WTC11 (cell line): ENCODE results near the gene KCTD21. TPM values are rescaled to one million over a fixed set of nuclear protein-coding genes. Genes with fewer than 3 reads are reported as not detected.

Source experiments
- ATAC-seq: fragments of 200-7000 bp; cut with Tn5 transposase; 2 replicates; pipeline ENCODE4 v1.10.0; 2021; ENCODE audit warnings: mild to moderate bottlenecking, moderate library complexity
- CTCF ChIA-PET: fragments of 300-600 bp; sonication (Branson Sonifier 250); formaldehyde crosslinking; loops from one replicate; lab custom pipeline; 2021; ENCODE audit warnings: antibody characterized with exemption; lab: Charles Lee
- POLR2A ChIA-PET: fragments of 350-600 bp; sonication (Branson Sonifier 250); formaldehyde crosslinking; loops from one replicate; lab custom pipeline; 2021; ENCODE audit warnings: antibody characterized with exemption; lab: Charles Lee
- DNase-seq: peaks from one replicate; pipeline ENCODE4 v3.0.0; 2021; ENCODE audit warnings: low spot score
- H3K27ac Mint-ChIP-seq: 2 replicates; pipeline ENCODE4 v1.8.0; 2021; ENCODE audit warnings: mixed read lengths
- H3K27me3 Mint-ChIP-seq: 2 replicates; pipeline ENCODE4 v1.8.0; 2021; ENCODE audit warnings: low read depth, mild to moderate bottlenecking, moderate library complexity, mixed read lengths
- H3K36me3 Mint-ChIP-seq: 2 replicates; pipeline ENCODE4 v1.8.0; 2021; ENCODE audit warnings: mixed read lengths
- H3K4me1 Mint-ChIP-seq: 2 replicates; pipeline ENCODE4 v1.8.0; 2022; ENCODE audit warnings: mixed read lengths
- H3K4me3 Mint-ChIP-seq: 2 replicates; pipeline ENCODE4 v1.8.0; 2021; ENCODE audit warnings: mild to moderate bottlenecking, moderate library complexity, mixed read lengths
- H3K9me3 Mint-ChIP-seq: 2 replicates; pipeline ENCODE4 v1.8.0; 2021; ENCODE audit warnings: mixed read lengths
- CREB1 ChIP-seq: sonication (generic); formaldehyde crosslinking; IDR thresholded peaks from 2 replicates; pipeline ENCODE4 v1.8.0; 2023; ENCODE audit warnings: mild to moderate bottlenecking, missing genetic modification reagents
- ELF4 ChIP-seq: sonication (generic); formaldehyde crosslinking; IDR thresholded peaks from 2 replicates; pipeline ENCODE4 v1.8.1; 2022; ENCODE audit warnings: low read depth, mild to moderate bottlenecking, moderate library complexity, missing genetic modification reagents
- ESRRA ChIP-seq: sonication (generic); formaldehyde crosslinking; IDR thresholded peaks from 2 replicates; pipeline ENCODE4 v1.8.1; 2022; ENCODE audit warnings: mild to moderate bottlenecking, missing genetic modification reagents, borderline replicate concordance
- FOXJ3 ChIP-seq: sonication (generic); formaldehyde crosslinking; IDR thresholded peaks from 2 replicates; pipeline ENCODE4 v1.9.0; 2021; ENCODE audit warnings: missing genetic modification reagents, mild to moderate bottlenecking, borderline replicate concordance
- GABPB1 ChIP-seq: sonication (generic); formaldehyde crosslinking; IDR thresholded peaks from 2 replicates; pipeline ENCODE4 v1.8.1; 2023; ENCODE audit warnings: mild to moderate bottlenecking, missing genetic modification reagents
- GRHL2 ChIP-seq: fragments of 250-450 bp; sonication (Bioruptor Pico); IDR thresholded peaks from 2 replicates; pipeline ENCODE4 v1.8.0; 2022; ENCODE audit warnings: mild to moderate bottlenecking, moderate library complexity; ENCODE audit not compliant: insufficient replicate concordance, severe bottlenecking
- HMGA2 ChIP-seq: fragments of 250-450 bp; sonication (Bioruptor Pico); IDR thresholded peaks from 2 replicates; pipeline ENCODE4 v1.4.0; 2021; ENCODE audit warnings: mild to moderate bottlenecking, moderate library complexity
- JAZF1 ChIP-seq: fragments of 250-450 bp; sonication (Bioruptor Pico); IDR thresholded peaks from 2 replicates; pipeline ENCODE4 v1.9.0; 2021; ENCODE audit warnings: moderate library complexity, mild to moderate bottlenecking, inconsistent platforms
- MYBL2 ChIP-seq: sonication (generic); formaldehyde crosslinking; IDR thresholded peaks from 2 replicates; pipeline ENCODE4 v1.8.1; 2023; ENCODE audit warnings: mild to moderate bottlenecking, moderate library complexity, missing genetic modification reagents
- NFE2L1 ChIP-seq: sonication (generic); formaldehyde crosslinking; IDR thresholded peaks from 2 replicates; pipeline ENCODE4 v1.8.1; 2023; ENCODE audit warnings: missing genetic modification reagents
- NFYB ChIP-seq: sonication (generic); formaldehyde crosslinking; conservative IDR thresholded peaks from 2 replicates; pipeline ENCODE4 v1.8.0; 2022; ENCODE audit warnings: low read depth, missing genetic modification reagents
- OVOL2 ChIP-seq: fragments of 250-450 bp; sonication (Bioruptor Pico); IDR thresholded peaks from 2 replicates; pipeline ENCODE4 v1.9.0; 2021; ENCODE audit warnings: mild to moderate bottlenecking, borderline replicate concordance
- SMAD3 ChIP-seq: sonication (generic); formaldehyde crosslinking; IDR thresholded peaks from 2 replicates; pipeline ENCODE4 v1.8.0; 2022; ENCODE audit warnings: missing genetic modification reagents, mild to moderate bottlenecking, borderline replicate concordance
- SMAD4 ChIP-seq: sonication (generic); formaldehyde crosslinking; IDR thresholded peaks from 2 replicates; pipeline ENCODE4 v1.8.0; 2022; ENCODE audit warnings: mild to moderate bottlenecking, missing genetic modification reagents
- ZNF317 ChIP-seq: sonication (generic); formaldehyde crosslinking; IDR thresholded peaks from 2 replicates; pipeline ENCODE4 v1.8.1; 2023; ENCODE audit warnings: low read depth, mild to moderate bottlenecking, moderate library complexity, missing genetic modification reagents, borderline replicate concordance
- ZNF396 ChIP-seq: fragments of 250-450 bp; sonication (Bioruptor Pico); IDR thresholded peaks from 2 replicates; pipeline ENCODE4 v1.8.0; 2021; ENCODE audit warnings: mild to moderate bottlenecking, moderate library complexity, borderline replicate concordance
- total RNA-seq: library from RNA; stranded (reverse); gene quantifications from 3 replicates; pipeline ENCODE4 v1.2.3, GENCODE V29; 2021
- TF ChIP-seq, protein P1 (sequence below): sonication (generic); formaldehyde crosslinking; IDR thresholded peaks from 2 replicates; pipeline ENCODE4 v1.8.1; 2023; ENCODE audit warnings: mild to moderate bottlenecking, missing genetic modification reagents, moderate library complexity
- TF ChIP-seq, protein P2 (sequence below): sonication (generic); formaldehyde crosslinking; IDR thresholded peaks from 2 replicates; pipeline ENCODE4 v1.8.1; 2023; ENCODE audit warnings: mild to moderate bottlenecking, missing genetic modification reagents, moderate library complexity
- TF ChIP-seq, protein P3 (sequence below): fragments of 250-450 bp; sonication (Bioruptor Pico); IDR thresholded peaks from 2 replicates; pipeline ENCODE4 v1.8.0; 2021; ENCODE audit warnings: mild to moderate bottlenecking
- TF ChIP-seq, protein P4 (sequence below): sonication (generic); formaldehyde crosslinking; IDR thresholded peaks from 2 replicates; pipeline ENCODE4 v1.8.1; 2023; ENCODE audit warnings: mild to moderate bottlenecking, missing genetic modification reagents, borderline replicate concordance
- TF ChIP-seq, protein P5 (sequence below): fragments of 250-450 bp; sonication (Bioruptor Pico); IDR thresholded peaks from 2 replicates; pipeline ENCODE4 v1.9.0; 2021; ENCODE audit warnings: mild to moderate bottlenecking, borderline replicate concordance
- TF ChIP-seq, protein P6 (sequence below): fragments of 250-450 bp; sonication (Bioruptor Pico); IDR thresholded peaks from 2 replicates; pipeline ENCODE4 v1.9.0; 2021; ENCODE audit warnings: mild to moderate bottlenecking

KCTD21 gene
- total RNA-seq, 1 experiment from 2014 or later: 2.8 TPM

DNA sequence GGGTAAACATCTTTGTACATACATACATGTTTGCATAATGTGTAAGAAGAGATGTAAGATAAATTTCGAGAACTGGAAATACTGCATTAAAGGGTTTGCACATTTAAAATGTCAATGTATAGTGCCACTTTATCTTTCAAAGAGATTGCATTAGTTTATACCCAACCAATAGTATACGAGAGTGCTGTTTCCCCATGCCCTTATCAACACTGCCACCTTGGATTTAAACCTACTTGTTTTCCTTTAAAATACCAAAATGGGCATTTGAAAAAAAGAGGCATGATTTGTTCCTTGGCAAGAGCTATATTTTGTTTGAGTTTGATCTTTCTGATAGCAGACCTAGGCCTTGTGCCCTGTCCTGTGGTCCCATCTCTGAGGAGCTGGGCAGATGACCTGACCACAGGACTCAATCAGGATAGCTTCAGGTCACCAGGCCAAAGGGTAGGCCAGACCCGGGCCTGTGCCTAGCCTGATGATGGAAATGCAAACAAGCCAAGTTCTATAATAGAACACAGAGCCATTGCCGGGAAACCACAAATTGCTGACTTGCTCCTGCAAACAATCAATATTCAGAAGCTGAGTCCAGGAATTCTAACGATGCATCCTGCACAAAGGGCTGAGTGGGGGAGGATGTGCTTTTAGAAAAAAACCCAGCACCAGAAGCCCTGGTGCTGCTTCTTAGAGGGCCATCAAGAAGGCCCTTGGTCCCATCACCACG lies 32.1 kb downstream of the KCTD21 start:
- Mint-ChIP-seq H3K36me3 (no peaks in the 10 kb centered on the region), H3K4me1 (no peaks in the 10 kb centered on the region), H3K9me3 (no peaks in the 10 kb centered on the region), H3K27me3 (no peaks in the 10 kb centered on the region), H3K27ac (no peak overlapping the region), H3K4me3 (no peak overlapping the region)
- CTCF ChIA-PET: no interaction called here
- TF ChIP-seq ZNF396 (CRISPR knock-in tag) (no peak), GRHL2 (CRISPR knock-in tag) (no peak), JAZF1 (CRISPR knock-in tag) (no peak), SMAD4 (CRISPR knock-in tag) (no peak), FOXJ3 (no peak), ESRRA (CRISPR knock-in tag) (no peak), ELF4 (no peak), GABPB1 (CRISPR knock-in tag) (peak; percentile 58)
- TF ChIP-seq, protein P1, sequence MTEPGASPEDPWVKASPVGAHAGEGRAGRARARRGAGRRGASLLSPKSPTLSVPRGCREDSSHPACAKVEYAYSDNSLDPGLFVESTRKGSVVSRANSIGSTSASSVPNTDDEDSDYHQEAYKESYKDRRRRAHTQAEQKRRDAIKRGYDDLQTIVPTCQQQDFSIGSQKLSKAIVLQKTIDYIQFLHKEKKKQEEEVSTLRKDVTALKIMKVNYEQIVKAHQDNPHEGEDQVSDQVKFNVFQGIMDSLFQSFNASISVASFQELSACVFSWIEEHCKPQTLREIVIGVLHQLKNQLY: no peak
- no peak for ATAC-seq
- DNase-seq: no peak
- POLR2A ChIA-PET: no interaction called here

DNA sequence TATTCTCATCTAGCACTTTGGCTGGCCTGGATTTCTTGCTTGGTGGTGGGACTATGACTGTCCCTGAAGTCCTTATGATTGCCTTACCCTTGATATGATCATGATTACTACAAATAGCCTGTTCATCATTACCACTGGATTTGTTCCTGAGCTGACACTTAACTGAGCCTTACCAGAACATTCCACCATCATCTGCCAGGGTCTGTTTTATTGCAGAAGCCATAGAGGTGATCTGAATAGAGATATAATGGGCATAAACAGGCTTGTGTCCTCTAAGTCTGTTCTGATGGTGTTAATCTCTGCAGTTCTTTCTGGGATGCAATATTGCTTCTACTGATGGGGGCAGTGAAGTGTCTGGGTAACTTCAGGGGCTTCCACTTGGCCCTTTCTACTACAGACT lies 36.6 kb downstream of the KCTD21 start:
- Mint-ChIP-seq H3K9me3 (no peaks in the 10 kb centered on the region), H3K4me1 (peaks cover 8% of the 10 kb centered on the region), H3K27me3 (no peaks in the 10 kb centered on the region), H3K36me3 (no peaks in the 10 kb centered on the region), H3K4me3 (no peak overlapping the region), H3K27ac (no peak overlapping the region)
- CTCF ChIA-PET: no interaction called here
- no peak for ATAC-seq
- POLR2A ChIA-PET: no interaction called here
- DNase-seq: no peak
- TF ChIP-seq SMAD4 (CRISPR knock-in tag): no peak
- TF ChIP-seq CREB1: no peak
- no peak for TF ChIP-seq HMGA2
- no peak for TF ChIP-seq OVOL2 (CRISPR knock-in tag)
- no peak for TF ChIP-seq SMAD3 (CRISPR knock-in tag)
- TF ChIP-seq, protein P2, sequence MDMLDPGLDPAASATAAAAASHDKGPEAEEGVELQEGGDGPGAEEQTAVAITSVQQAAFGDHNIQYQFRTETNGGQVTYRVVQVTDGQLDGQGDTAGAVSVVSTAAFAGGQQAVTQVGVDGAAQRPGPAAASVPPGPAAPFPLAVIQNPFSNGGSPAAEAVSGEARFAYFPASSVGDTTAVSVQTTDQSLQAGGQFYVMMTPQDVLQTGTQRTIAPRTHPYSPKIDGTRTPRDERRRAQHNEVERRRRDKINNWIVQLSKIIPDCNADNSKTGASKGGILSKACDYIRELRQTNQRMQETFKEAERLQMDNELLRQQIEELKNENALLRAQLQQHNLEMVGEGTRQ (CRISPR knock-in tag): no peak
- TF ChIP-seq, protein P3, sequence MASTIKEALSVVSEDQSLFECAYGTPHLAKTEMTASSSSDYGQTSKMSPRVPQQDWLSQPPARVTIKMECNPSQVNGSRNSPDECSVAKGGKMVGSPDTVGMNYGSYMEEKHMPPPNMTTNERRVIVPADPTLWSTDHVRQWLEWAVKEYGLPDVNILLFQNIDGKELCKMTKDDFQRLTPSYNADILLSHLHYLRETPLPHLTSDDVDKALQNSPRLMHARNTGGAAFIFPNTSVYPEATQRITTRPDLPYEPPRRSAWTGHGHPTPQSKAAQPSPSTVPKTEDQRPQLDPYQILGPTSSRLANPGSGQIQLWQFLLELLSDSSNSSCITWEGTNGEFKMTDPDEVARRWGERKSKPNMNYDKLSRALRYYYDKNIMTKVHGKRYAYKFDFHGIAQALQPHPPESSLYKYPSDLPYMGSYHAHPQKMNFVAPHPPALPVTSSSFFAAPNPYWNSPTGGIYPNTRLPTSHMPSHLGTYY (CRISPR knock-in tag): no peak
- no peak for TF ChIP-seq NFE2L1 (CRISPR knock-in tag)
- TF ChIP-seq MYBL2: no peak
- TF ChIP-seq NFYB (CRISPR knock-in tag): no peak
- no peak for TF ChIP-seq ESRRA (CRISPR knock-in tag)
- TF ChIP-seq, protein P4, sequence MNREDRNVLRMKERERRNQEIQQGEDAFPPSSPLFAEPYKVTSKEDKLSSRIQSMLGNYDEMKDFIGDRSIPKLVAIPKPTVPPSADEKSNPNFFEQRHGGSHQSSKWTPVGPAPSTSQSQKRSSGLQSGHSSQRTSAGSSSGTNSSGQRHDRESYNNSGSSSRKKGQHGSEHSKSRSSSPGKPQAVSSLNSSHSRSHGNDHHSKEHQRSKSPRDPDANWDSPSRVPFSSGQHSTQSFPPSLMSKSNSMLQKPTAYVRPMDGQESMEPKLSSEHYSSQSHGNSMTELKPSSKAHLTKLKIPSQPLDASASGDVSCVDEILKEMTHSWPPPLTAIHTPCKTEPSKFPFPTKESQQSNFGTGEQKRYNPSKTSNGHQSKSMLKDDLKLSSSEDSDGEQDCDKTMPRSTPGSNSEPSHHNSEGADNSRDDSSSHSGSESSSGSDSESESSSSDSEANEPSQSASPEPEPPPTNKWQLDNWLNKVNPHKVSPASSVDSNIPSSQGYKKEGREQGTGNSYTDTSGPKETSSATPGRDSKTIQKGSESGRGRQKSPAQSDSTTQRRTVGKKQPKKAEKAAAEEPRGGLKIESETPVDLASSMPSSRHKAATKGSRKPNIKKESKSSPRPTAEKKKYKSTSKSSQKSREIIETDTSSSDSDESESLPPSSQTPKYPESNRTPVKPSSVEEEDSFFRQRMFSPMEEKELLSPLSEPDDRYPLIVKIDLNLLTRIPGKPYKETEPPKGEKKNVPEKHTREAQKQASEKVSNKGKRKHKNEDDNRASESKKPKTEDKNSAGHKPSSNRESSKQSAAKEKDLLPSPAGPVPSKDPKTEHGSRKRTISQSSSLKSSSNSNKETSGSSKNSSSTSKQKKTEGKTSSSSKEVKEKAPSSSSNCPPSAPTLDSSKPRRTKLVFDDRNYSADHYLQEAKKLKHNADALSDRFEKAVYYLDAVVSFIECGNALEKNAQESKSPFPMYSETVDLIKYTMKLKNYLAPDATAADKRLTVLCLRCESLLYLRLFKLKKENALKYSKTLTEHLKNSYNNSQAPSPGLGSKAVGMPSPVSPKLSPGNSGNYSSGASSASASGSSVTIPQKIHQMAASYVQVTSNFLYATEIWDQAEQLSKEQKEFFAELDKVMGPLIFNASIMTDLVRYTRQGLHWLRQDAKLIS (CRISPR knock-in tag): no peak
- TF ChIP-seq, protein P5, sequence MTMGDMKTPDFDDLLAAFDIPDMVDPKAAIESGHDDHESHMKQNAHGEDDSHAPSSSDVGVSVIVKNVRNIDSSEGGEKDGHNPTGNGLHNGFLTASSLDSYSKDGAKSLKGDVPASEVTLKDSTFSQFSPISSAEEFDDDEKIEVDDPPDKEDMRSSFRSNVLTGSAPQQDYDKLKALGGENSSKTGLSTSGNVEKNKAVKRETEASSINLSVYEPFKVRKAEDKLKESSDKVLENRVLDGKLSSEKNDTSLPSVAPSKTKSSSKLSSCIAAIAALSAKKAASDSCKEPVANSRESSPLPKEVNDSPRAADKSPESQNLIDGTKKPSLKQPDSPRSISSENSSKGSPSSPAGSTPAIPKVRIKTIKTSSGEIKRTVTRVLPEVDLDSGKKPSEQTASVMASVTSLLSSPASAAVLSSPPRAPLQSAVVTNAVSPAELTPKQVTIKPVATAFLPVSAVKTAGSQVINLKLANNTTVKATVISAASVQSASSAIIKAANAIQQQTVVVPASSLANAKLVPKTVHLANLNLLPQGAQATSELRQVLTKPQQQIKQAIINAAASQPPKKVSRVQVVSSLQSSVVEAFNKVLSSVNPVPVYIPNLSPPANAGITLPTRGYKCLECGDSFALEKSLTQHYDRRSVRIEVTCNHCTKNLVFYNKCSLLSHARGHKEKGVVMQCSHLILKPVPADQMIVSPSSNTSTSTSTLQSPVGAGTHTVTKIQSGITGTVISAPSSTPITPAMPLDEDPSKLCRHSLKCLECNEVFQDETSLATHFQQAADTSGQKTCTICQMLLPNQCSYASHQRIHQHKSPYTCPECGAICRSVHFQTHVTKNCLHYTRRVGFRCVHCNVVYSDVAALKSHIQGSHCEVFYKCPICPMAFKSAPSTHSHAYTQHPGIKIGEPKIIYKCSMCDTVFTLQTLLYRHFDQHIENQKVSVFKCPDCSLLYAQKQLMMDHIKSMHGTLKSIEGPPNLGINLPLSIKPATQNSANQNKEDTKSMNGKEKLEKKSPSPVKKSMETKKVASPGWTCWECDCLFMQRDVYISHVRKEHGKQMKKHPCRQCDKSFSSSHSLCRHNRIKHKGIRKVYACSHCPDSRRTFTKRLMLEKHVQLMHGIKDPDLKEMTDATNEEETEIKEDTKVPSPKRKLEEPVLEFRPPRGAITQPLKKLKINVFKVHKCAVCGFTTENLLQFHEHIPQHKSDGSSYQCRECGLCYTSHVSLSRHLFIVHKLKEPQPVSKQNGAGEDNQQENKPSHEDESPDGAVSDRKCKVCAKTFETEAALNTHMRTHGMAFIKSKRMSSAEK: no peak
- TF ChIP-seq GRHL2 (CRISPR knock-in tag): no peak
- no peak for TF ChIP-seq ZNF317 (CRISPR knock-in tag)
- TF ChIP-seq, protein P6, sequence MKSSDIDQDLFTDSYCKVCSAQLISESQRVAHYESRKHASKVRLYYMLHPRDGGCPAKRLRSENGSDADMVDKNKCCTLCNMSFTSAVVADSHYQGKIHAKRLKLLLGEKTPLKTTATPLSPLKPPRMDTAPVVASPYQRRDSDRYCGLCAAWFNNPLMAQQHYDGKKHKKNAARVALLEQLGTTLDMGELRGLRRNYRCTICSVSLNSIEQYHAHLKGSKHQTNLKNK (CRISPR knock-in tag): no peak
